GM18951 (cell line): ENCODE results near the gene FAM50B.

Experiments
- POLR2A ChIP-seq: IDR thresholded peaks from 4 replicates; pipeline ENCODE4 v1.6.1; 2011; ENCODE audit warnings: mild to moderate bottlenecking; ENCODE audit not compliant: insufficient read length, insufficient read depth; ENCODE audit errors: extremely low read depth
- in situ Hi-C: fragments of 300-500 bp; cut with MboI; formaldehyde crosslinking; loops from one replicate; pipeline ENCODE4 v1.12.0; 2022; ENCODE audit warnings: low sequenced_read_pairs, mixed read lengths, inconsistent platforms; ENCODE audit not compliant: unreplicated experiment

Gene FAM50B, protein sequence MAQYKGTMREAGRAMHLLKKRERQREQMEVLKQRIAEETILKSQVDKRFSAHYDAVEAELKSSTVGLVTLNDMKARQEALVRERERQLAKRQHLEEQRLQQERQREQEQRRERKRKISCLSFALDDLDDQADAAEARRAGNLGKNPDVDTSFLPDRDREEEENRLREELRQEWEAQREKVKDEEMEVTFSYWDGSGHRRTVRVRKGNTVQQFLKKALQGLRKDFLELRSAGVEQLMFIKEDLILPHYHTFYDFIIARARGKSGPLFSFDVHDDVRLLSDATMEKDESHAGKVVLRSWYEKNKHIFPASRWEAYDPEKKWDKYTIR

DNA sequence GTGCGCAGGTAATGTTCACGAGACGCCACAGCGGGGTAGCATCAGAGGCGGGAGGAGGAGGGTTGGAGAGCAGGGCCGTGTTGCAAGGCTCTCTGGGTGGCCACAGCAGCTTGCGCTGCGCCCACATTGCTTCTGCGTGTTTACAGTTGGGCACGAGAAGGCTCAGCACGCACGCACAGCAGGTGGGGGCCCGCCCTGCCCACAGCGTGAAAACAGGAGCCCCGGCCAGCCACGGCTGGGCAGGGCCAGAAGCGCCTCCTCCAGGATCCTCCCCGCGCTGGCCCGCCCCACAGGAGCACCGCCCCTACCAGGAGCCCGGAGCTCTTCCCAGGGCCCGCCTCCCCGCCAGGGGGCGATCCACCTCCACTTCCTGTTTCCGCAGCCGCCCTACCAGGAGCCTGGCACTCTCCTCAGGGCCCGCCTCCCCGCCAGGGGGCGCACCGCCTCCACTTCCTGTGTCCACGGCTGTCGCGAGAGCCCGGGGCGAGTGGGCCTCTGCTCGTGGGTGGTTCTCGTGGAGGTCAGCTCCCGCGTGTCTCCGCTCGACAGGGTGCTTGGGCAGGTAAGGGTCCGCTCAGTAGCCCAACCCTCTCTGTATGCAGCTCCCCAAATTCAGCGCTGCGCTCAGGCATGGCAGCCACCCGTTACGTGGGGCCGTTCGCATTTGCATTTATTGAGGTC lies at the start of gene FAM50B:
Gene FAM50B (plus strand): TSS at position 449 of the 681 bp plus-strand sequence. CDS start 439 bp downstream, outside the sequence.
- in situ Hi-C loops, result no loop called here
- TF ChIP-seq POLR2A, result peak; percentile 59

DNA sequence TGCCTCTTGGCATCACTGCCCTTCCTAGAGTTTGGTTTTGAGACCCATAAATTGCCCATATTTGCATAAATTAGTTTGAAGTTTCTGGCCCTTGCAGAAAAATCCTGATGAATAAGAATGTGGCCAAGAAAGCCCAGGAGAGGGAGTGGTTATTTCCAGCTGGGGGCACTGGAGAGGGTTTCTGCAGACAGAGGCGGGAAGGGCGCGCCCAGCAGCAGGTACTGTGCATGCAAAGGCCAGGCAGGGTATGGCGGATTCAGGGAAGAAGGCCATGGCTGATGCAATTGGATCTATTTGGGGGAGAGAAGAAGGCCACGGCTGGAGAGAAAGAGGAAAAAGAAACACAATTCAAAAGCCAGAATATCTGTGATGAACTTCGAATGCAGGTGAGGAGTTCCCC lies 49.5 kb upstream of the FAM50B start:
- TF ChIP-seq POLR2A, result no peak
- in situ Hi-C loops, result no loop called here

DNA sequence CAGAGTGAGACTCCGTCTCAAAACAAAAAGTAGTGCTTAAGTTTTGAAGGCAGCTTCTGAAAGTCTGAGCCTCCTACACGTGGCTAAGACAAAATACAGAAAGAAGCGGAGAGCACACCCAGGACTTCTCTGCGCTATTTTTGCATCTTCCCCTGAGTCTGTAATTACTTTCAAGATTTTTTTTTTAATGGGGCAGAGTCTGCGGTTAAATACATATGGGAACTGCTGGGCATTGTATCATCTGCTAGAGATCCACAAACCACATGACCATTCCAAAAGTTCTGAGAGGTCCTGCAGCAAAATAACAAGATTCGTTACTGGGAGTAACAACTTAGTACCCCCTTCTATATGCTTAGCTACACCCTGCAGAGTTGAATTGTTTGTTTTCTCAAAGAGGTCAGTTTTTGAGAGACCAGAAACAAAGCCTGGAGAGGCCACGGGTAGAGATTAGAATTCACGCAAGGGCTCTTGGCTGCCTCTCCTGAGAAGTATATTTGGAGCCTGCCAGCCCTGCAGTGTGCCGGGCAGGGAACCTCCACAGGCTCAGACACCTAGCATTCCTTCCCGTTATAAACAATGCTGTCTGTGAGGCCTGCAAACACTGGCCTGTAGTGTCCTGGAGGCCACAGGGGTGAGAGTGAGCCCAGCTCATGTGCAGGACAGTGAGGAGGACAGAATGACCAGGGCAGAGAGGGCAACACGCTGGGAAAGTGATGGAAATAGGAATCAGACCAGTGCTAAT lies 48.2 kb upstream of the FAM50B start:
- in situ Hi-C loops, result no loop called here
- TF ChIP-seq POLR2A, result no peak

DNA sequence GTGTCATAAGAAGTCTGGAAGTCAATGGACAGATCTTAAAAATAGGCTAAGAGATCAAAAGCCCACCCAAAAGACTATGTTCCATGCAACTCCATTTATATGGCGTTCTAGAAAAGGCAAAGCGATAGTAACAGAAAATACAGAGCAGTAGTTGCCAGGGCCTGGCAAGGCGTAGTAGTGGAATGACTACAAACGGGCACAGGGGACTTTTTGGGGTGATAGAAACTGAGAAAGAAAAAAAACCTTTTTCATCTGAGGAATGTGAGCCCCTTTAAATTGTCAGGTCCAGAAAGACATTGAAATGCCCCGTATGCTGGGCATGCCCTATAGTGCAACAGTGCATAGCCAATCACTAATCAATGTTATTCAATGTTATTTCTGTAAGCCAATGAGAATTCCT lies 47.2 kb upstream of the FAM50B start:
- in situ Hi-C loops, result no loop called here
- TF ChIP-seq POLR2A, result no peak

DNA sequence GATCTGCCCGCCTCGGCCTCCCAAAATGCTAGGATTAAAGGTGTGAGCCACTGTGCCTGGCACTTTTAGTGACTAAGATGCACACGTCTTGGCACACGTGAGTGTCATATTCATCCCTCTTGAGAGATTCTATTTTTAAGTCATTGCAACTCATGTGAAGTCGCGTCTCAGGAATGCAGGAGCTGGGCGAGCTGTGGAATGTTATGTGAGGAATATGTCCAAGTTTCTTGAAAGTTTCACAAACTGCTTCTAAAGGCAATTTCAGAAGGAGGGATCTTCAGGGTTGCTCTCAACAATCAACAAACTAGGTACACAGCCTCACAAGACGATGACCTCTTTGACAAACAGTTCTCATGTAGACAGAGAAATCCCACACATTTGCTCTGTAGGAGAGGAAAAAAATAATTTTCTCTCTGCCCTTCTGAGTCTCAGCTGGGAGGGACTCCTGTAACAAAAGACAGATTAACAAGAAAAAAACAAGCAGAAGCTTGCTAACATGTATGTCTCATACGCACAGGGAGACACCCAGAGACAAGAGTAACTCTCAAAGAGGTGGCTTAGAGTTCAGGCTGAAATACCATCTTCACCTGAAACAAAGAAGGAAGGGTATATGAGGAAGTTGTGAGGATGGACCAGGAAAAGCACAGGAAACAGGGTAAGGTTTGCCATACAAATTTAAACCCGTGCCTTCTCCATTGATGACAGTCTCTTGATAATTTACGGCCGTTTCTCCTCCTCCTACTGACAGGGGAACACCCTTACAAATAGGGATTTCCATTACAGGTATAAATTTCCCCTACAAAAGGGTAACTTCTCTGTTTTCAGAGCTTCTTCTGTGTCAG lies 45.3 kb upstream of the FAM50B start:
- TF ChIP-seq POLR2A, result no peak
- in situ Hi-C loops, result no loop called here

DNA sequence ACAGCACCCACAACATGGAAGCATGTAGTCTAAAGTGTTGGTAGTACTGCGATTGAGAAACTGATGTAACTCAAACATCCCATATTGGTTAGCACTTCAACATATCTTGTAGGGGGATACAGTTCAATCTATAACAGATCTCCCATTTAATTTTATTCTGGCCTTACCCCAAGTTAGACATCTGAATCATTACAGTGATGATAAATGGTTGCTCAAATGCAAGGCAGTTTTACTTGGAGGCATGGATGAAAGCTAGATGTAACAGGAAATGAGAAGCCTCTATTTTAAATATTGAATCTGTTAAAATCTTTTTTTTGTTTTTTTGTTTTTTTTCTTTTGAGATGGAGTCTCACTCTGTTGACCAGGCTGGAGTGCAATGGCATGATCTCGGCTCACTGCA lies 44.2 kb upstream of the FAM50B start:
- no peak for TF ChIP-seq POLR2A
- in situ Hi-C loops, result no loop called here

DNA sequence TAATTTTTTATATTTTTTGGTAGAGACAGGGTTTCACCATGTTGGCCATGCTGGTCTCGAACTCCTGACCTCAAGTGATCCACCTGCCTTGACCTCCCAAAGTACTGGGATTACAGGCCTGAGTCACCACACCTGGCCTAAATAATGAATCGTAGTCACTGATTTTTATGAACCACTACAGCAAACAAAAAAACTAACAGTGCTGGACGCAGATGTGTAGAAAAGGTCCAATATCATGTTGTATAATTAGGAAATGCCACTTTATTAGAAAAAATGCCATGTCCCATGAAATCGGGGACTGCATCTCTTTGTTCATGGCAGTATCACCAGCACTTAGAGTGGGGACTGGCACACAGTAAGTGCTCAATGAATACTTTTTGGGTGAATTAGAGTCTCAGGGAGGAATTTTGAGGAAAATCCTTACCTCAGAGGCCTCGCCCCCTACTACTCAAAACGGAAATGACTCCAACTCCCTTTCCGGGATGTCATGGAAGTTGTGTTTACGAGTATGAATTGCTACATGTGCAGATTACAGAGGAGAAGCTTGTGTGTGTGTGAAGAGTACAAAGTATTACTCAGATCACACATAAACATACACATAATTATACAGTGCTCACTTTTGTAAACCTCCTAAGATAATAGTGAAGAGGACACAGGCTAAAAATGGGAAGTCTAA lies 43.6 kb upstream of the FAM50B start:
- TF ChIP-seq POLR2A, result no peak
- in situ Hi-C loops, result no loop called here

DNA sequence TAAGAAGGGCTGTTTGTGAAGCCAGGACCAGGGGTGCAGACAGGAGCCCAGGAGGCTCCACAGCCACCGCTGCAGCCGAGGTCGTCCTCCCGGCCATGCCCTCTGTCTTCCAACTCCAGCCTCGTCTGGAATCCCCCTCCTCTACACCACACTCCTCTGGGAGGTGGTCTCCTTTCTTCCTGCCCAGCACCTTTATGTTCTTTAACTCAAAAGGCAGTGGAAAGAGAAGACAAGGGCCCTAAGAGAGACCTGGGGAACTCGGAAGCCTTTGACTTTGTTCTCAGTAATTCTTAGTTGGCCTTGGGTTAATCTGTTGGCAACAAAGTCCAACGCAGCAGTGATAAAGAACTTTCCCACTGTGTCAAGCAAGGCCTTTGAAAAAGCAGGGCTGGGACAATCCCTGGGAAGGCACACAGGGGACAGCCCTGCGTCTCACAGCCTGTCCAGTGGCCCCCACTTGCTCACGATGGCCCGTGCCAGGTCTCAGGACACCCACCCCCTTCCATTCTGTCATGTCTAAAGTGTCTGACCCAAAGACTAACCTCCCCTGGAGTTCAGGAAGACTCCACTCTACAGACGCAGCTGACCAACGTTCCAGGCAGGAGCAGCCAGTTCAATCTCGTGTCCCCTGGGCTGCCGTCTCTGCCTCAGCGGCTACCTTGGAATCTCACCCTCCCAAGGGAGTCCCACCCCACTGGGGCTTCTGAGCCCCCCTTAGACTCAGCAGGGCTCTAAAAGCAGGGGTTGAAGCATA lies 42.8 kb upstream of the FAM50B start:
- in situ Hi-C loops, result no loop called here
- no peak for TF ChIP-seq POLR2A

DNA sequence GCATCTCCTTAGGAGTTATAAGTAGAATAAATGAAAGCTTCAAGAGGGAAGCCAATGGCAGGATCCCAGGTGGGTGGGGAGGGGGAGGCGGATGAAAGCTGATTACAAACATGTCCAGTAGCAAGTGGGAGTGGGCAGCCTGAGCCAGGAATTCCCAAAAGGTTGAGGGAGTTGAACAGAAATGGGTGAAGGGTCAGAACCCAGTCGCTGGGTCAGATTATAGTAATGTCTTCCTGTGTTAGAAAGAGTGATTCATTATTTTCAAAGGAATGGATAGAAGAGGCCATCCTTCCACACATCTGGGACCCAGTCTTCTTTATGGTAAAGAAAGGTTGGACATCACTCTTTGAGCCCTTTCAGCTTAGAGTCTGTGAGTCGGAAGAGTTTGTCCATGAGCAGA lies 41.0 kb upstream of the FAM50B start:
- TF ChIP-seq POLR2A, result no peak
- in situ Hi-C loops, result no loop called here

DNA sequence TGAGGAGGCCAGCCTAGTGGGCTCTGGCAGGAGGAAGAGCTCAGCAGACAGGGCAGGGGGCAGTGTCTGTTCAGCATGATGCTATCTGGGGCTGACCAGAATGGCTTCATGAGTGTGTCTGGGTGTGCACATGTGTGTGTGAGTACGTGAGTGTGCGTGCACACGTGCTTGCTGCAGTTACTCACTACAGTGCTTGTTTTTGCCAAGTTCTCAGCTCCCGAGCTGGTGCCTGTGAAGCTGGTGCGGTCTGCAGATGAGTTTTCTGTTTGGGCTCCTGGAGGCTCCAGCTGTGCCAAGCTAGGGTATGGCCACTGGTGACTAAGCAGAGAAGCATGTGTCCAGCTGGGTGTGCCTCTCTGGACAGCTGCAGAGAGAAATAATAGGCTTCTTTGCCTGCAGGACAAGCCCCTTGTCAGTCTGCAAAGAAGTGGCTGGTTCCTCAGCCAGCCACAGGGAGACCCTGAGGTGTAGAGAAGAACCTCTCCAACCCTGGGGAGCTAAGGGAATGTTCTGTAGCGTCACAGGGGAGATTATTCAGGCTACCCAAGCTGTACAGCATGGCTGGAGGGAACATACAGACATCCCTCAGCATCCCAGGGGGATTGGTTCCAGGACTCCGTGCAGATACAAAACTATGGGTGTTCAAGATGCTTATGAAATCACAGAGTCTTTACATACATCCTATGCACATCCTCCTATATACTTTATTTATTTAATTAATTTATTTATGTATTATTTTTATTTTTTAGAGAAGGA lies 40.2 kb upstream of the FAM50B start:
- in situ Hi-C loops, result no loop called here
- TF ChIP-seq POLR2A, result no peak

DNA sequence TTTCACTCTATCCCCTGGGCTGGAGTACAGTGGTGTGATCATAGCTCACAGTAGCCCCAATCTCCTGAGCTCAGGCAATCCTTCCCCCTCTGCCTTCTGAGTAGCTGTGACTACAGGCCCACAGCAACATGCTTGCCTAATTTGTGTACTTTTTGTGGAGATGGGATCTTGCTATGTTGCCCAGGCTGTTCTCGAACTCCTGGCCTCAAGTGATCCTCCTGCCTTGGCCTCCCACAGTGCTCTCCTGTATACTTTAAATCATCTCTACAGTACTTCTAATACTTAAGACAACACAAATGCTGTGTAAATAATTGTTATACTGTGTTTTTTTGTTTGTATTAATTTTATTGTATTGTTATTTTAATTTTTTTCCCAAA lies 39.7 kb upstream of the FAM50B start:
- TF ChIP-seq POLR2A, result no peak
- in situ Hi-C loops, result no loop called here
